Right kidney (tissue), 9 donors: ENCODE results near the gene CYP27C1.
"Not testable (repeated sequence)": the region's sequence is repeated elsewhere in the genome, so short reads cannot be mapped to it uniquely, and the experiment has no call there.

Experiments used
- DNase-seq: peaks from one replicate; pipeline ENCODE4 v3.0.0-alpha.2; 2016
- long read RNA-seq, 8 donors: transcript quantifications; one replicate each; lab custom pipeline, GENCODE V29; 2026

Gene CYP27C1
- long read RNA-seq, donor 1 = 0 reads
- long read RNA-seq, donor 2 = 0 reads
- long read RNA-seq, donor 3 = 0 reads
- long read RNA-seq, donor 4 = 0 reads
- long read RNA-seq, donor 5 = 0 reads
- long read RNA-seq, donor 6 = 0 reads
- long read RNA-seq, donor 7 = 0 reads
- long read RNA-seq, donor 8 = 0 reads

- DNase-seq = peak; percentile 86
These were observed at the start of gene CYP27C1 for GRCh38 chr2:127220102-127220767. Gene CYP27C1 (minus strand): TSS chr2:127220299. CDS start chr2:127220270, 29 bp downstream.

- DNase-seq = no peak
These were observed 41.8 kb upstream of the CYP27C1 start for GRCh38 chr2:127261804-127262406.

- no peak for DNase-seq
These were observed 39.3 kb upstream of the CYP27C1 start for GRCh38 chr2:127259355-127259754.

DNA sequence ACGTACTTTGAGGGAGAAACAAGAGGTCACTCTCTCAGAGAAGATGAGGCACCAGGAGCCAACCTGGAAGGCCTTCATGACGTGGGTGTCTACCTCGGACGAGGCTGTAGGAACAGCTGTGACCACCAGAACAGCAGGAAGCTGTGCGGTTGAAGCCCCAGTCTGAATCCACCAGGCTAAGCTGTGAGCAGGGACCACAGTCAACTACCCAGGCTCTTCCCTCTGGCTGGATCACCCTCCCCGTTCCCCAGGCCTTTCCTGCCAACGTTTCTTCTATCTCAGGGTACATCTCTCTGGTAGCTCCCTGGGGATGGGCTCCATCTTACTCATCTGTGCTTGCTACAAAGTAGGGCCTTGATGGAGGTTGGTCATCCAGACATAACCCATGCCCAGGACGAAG lies 36.8 kb upstream of the CYP27C1 start:
- DNase-seq = no peak

DNA sequence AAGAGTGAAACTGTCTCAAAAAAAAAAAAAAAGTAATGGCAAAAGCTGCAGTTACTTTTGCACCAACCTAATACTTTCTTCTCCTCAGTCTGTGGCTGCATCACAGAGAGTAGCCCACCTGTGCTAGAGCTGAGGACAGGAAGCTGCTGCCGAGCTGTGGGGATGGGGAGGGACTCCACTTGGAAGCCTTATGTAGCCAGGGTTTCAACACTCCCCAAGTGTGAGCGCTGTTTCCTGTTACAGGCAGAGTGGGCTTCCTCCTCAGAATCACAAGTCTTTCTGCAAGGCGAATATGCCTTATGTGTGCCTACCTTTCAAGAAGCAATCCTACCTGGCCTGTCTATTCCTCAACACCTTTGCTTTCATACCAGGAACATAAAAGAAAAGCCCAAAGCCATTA lies 36.3 kb upstream of the CYP27C1 start:
- no peak for DNase-seq

DNA sequence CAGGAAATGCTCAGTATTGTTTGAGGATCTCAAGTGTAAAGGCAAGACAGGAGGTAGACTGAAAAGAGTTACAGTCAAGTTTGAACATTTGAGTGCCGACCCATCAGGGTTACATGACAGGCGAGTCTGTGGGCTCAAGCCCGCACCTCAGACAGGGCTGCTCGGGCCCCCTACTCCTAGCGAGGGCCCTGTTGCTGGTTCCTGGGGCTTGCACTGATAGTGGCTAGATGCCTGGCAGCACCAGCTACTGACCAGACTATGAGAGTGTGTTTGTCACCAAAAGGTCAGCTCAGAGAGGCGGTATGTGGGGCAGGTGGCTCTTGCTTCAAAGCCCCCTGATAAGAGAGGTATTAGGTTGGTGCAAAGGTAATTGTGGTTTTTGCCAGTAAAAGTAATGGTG lies 35.6 kb upstream of the CYP27C1 start:
- no peak for DNase-seq

- DNase-seq = no peak
These were observed 35.0 kb upstream of the CYP27C1 start for GRCh38 chr2:127255146-127255545.

DNA sequence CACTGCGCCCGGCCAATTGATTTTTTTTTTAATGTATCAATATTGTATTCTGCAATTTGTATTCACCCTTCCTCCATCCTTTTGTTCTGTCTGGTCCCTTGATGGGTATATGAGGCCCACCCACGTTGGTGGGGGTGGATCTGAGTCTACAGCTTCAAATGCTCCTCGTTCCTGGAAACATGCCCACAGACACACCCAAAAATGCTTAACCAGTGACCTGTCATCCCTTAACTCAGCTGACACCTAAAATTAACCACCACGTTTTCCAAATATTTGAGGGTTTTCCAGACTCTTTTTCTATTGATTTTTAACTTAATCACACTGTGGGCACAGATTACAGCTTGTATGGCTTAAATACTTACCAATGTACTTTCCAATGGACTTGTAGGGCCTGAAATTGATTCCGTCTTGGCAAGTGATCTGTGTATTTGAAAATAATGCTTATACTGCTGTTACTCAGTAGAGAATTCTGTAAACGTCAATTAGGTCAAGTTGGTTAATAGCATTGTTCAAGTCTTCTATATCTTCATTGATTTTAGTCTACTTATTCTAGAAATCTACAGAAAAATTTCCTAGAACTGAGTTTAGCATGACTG lies 34.4 kb upstream of the CYP27C1 start:
- no peak for DNase-seq

DNA sequence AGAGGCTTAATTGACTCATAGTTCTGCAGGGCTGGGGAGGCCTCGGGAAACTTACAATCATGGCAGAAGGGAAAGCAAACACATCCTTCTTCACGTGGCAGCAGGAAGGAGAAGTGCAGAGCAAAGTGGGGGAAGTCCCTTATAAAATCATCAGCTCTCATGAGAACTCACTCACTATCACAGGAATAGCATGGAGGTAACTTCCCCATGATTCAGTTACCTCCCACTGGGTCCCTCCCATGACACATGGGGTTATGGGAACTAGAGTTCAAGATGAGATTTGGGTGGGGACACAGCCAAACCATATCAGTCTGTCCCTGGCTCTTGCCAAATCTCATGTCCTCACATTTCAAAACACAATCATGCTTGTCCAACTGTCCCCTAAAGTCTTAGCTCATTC lies 21.1 kb upstream of the CYP27C1 start:
- DNase-seq = not testable (repeated sequence)

DNA sequence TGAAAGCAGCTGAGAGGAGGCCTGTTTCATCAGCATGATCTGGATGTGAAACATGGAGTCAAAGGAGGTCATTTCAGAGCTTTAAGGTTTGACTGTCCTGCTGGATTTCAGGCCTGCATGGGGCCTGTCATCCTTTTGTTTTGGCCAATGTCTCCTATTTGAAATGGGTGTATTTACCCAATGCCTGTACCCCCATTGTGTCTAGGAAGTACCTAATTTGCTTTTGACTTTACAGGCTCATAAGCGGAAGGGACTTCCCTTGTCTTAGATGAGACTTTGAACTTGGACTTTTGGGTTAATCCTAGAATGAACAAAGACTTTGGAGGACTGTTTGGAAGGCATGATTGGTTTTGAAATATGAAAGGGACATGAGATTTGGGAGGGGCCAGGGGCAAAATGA lies 19.3 kb upstream of the CYP27C1 start:
- no peak for DNase-seq

DNA sequence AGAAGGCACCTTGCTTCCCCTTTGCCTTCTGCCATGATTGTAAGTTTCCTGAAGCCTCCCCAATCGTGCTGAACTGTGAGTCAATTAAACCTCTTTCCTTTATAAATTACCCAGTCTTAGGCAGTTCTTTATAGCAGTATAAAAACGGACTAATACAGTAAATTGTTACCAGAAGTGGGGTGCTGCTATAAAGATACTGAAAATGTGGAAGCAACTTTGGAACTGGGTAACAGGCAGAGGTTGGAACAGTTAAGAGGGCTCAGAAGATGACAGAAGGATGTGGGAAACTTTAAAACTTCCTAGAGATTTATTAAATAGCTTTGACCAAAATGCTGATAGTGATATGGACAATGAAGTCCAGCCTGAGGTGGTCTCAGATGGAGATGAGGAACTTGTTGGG lies 17.7 kb upstream of the CYP27C1 start:
- not testable (repeated sequence) for DNase-seq

- no peak for DNase-seq
These were observed 15.1 kb upstream of the CYP27C1 start for GRCh38 chr2:127235082-127235702.

DNA sequence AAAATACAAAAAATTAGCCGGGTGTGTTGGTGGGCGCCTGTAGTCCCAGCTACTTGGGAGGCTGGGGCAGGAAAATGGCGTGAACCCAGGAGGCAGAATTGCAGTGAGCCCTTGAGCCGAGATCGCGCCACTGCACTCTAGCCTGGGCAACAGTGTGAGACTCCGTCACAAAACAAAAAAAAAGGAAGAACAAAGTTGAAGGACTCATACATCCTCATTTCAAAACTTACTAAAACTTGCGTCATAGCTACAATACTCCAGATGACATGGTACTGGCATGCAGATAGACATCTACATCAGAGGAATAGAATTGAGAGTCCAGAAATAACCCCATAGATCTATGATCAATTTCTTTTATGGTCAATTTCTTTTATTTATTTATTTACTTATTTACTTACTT lies 13.6 kb upstream of the CYP27C1 start:
- no peak for DNase-seq

- no peak for DNase-seq
These were observed 11.2 kb upstream of the CYP27C1 start for GRCh38 chr2:127231130-127231865.

DNA sequence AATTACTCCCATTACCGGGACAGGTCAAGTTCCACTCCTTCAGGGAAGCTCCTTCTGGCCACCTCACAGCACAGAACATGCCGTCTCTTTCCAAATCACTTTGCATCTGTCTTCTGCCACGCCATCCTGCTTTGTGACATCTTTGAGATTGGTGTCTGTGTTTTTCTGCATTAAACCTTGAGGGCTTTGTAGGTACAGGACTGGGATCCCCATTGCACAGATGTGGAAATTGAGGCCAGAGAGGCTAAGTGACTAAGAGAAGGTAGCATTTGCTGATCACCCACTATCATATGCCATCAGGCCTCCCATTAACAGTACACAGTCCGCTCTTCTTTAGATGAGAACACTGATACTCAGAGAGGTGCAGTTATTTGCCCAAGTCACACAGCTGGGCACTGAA lies 9.5 kb upstream of the CYP27C1 start:
- DNase-seq = no peak

- no peak for DNase-seq
These were observed 8.0 kb upstream of the CYP27C1 start for GRCh38 chr2:127228102-127228501.

- not testable (repeated sequence) for DNase-seq
These were observed 7.2 kb upstream of the CYP27C1 start for GRCh38 chr2:127227264-127227660.

- DNase-seq = peak; percentile 20
These were observed 6.6 kb upstream of the CYP27C1 start for GRCh38 chr2:127226520-127227263.

GRCh38 chr2:127226132-127226519 lies 6.0 kb upstream of the CYP27C1 start:
- DNase-seq = no peak

- no peak for DNase-seq
These were observed 5.3 kb upstream of the CYP27C1 start for GRCh38 chr2:127225186-127225960.

DNA sequence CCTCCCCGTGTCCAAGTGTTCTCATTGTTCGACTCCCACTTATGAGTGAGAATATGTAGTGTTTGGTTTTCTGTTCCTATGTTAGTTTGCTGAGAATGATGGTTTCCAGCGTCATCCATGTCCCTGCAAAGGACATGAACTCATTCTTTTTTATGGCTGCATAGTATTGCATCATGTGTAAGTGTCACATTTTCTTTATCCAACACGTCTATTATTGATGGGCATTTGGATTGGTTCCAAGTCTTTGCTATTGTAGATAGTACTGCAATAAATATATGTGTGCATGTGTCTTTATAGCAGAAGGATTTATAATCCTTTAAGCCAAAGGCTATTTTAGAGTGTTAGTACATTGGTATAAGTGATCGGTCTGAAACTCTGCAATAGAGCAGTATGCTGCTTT lies 4.0 kb upstream of the CYP27C1 start:
- not testable (repeated sequence) for DNase-seq
